ENCODE measurements around the gene PLXDC2.

The PLXDC2 gene

DNA sequence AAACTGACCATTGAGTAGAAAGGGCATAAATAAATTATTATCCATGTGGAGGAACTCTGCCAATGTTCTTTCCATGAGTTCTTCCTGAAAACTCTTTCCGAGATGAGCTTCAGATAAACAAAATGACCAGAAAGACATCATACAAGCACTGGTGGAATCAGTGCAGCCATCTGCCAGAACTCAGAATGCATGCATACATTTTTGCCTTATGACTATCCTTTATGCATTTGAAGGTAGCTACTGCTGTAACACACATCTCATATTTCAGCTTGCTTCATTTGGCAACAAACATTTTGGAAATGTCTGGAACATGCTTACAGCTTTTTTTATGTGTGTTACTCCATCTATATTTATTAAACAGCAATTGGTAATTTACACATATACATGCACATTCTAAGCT lies 448.9 kb downstream of the PLXDC2 start:
- H3K4me3 ChIP-seq (ENCODE audit: control insufficient read depth in 1 of 7, extremely low read depth in 1 of 7, insufficient read depth in 4 of 7, low read depth in 2 of 7, low read length in 6 of 7), result no peak overlapping the region
- H3K36me3 ChIP-seq (ENCODE audit: control insufficient read depth in 4 of 4, insufficient read depth in 4 of 4, low read length in 3 of 4), result peaks cover 0 to 10% (median 4%) of the 10 kb centered on the region in 4 experiments
- H3K9me3 ChIP-seq (ENCODE audit: control extremely low read depth in 1 of 5, control insufficient read depth in 4 of 5, insufficient read depth in 2 of 5, low read depth in 1 of 5, low read length in 4 of 5), result peaks cover 0 to 10% (median 0%) of the 10 kb centered on the region in 5 experiments
- H3K27me3 ChIP-seq (replicated peaks in 2 of 5; ENCODE audit: control insufficient read depth in 4 of 5, insufficient read depth in 5 of 5, low read length in 4 of 5), result no peaks in the 10 kb centered on the region
- H3K4me1 ChIP-seq (ENCODE audit: control extremely low read depth in 1 of 4, control insufficient read depth in 4 of 4, insufficient read depth in 4 of 4, low read length in 3 of 4), result no peaks in the 10 kb centered on the region
- H3K27ac ChIP-seq (ENCODE audit: insufficient read depth in 1 of 2, low read depth in 1 of 2, low read length in 2 of 2, poor library complexity in 1 of 2, severe bottlenecking in 2 of 2), result no peak overlapping the region
- DNase-seq, result no peak
- ChIA-PET CTCF (interaction anchor here (0.6 kb wide), 1 partner anchor 107 kb away, joined by 3 read pairs; no protein-coding TSS in a partner anchor), POLR2A (no interaction called here)
- 100% methylated on average over 1 of the region's 1 CpG for WGBS (ENCODE audit: insufficient coverage)

- Histone ChIP-seq H3K4me1 (ENCODE audit: control extremely low read depth in 1 of 4, control insufficient read depth in 4 of 4, insufficient read depth in 4 of 4, low read length in 3 of 4) (no peaks in the 10 kb centered on the region), H3K27ac (ENCODE audit: insufficient read depth in 1 of 2, low read depth in 1 of 2, low read length in 2 of 2, poor library complexity in 1 of 2, severe bottlenecking in 2 of 2) (no peak overlapping the region), H3K27me3 (replicated peaks in 2 of 5; ENCODE audit: control insufficient read depth in 4 of 5, insufficient read depth in 5 of 5, low read length in 4 of 5) (no peaks in the 10 kb centered on the region), H3K4me3 (ENCODE audit: control insufficient read depth in 1 of 7, extremely low read depth in 1 of 7, insufficient read depth in 4 of 7, low read depth in 2 of 7, low read length in 6 of 7) (no peak overlapping the region), H3K9me3 (ENCODE audit: control extremely low read depth in 1 of 5, control insufficient read depth in 4 of 5, insufficient read depth in 2 of 5, low read depth in 1 of 5, low read length in 4 of 5) (peaks cover 0 to 3% (median 0%) of the 10 kb centered on the region in 5 experiments), H3K36me3 (ENCODE audit: control insufficient read depth in 4 of 4, insufficient read depth in 4 of 4, low read length in 3 of 4) (peaks cover 0 to 2% (median under 1%) of the 10 kb centered on the region in 4 experiments)
- no peak for DNase-seq
- POLR2A ChIA-PET, result interaction anchor here (0.6 kb wide), 1 partner anchor 38 kb away, joined by 3 read pairs; no protein-coding TSS in a partner anchor
- CTCF ChIA-PET, result interaction anchor here (0.6 kb wide), 1 partner anchor 32 kb away, joined by 3 read pairs; no protein-coding TSS in a partner anchor
These were observed 451.5 kb downstream of the PLXDC2 start for GRCh38 chr10:20267734-20268133.

DNA sequence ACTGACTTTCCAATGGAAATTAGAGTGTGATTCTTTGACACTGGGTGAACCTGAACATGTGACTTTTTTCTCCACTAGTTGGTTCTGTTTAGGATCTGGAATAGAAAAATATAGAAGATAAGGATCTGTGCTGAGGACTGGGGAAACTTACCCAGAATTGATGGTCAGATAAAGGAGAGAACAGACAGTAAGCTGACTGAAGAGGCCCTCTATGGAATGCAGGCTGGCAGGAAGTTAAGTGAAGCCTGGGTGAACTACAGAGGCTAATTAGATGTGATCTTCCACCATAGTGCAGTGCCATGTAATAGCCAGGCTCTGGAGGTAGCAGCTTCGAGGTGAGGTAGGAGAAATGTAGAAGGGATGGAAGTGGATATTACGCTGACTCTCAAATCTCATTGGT lies 455.3 kb downstream of the PLXDC2 start:
- CTCF ChIA-PET, result no interaction called here
- H3K36me3 ChIP-seq (ENCODE audit: control insufficient read depth in 4 of 4, insufficient read depth in 4 of 4, low read length in 3 of 4), result peaks cover 0 to 2% (median 0%) of the 10 kb centered on the region in 4 experiments
- H3K9me3 ChIP-seq (ENCODE audit: control extremely low read depth in 1 of 5, control insufficient read depth in 4 of 5, insufficient read depth in 2 of 5, low read depth in 1 of 5, low read length in 4 of 5), result no peaks in the 10 kb centered on the region
- no CpG with 5 or more reads among the region's 2 CpGs for WGBS (ENCODE audit: insufficient coverage)
- POLR2A ChIA-PET, result interaction anchor here (0.5 kb wide), 1 partner anchor 277 kb away, joined by 3 read pairs; no protein-coding TSS in a partner anchor
- H3K4me3 ChIP-seq (ENCODE audit: control insufficient read depth in 1 of 7, extremely low read depth in 1 of 7, insufficient read depth in 4 of 7, low read depth in 2 of 7, low read length in 6 of 7), result no peak overlapping the region
- H3K4me1 ChIP-seq (ENCODE audit: control extremely low read depth in 1 of 4, control insufficient read depth in 4 of 4, insufficient read depth in 4 of 4, low read length in 3 of 4), result no peaks in the 10 kb centered on the region
- no peak overlapping the region for H3K27ac ChIP-seq (ENCODE audit: insufficient read depth in 1 of 2, low read depth in 1 of 2, low read length in 2 of 2, poor library complexity in 1 of 2, severe bottlenecking in 2 of 2)
- H3K27me3 ChIP-seq (replicated peaks in 2 of 5; ENCODE audit: control insufficient read depth in 4 of 5, insufficient read depth in 5 of 5, low read length in 4 of 5), result no peaks in the 10 kb centered on the region
- DNase-seq, result no peak

DNA sequence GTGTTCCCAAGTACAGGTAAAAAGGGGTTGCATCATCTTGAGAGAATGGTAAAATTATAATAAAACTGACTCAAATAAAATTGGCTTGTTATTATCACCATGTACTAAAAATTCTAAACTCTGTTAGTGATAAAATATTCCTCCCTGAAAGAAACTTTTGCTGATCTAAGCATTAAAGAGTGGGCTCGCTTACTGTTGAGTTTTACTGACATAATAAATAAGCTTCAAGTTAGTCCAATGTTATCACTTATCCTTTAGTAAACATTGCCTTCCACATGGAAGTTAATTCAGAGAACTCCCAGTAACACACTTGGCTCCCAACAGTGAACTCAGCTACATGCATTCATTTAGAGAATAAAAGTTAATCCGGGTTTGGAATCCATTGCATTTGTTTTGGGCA lies 456.4 kb downstream of the PLXDC2 start:
- POLR2A ChIA-PET, result no interaction called here
- Histone ChIP-seq H3K9me3 (ENCODE audit: control extremely low read depth in 1 of 5, control insufficient read depth in 4 of 5, insufficient read depth in 2 of 5, low read depth in 1 of 5, low read length in 4 of 5) (no peaks in the 10 kb centered on the region), H3K27me3 (replicated peaks in 2 of 5; ENCODE audit: control insufficient read depth in 4 of 5, insufficient read depth in 5 of 5, low read length in 4 of 5) (no peaks in the 10 kb centered on the region), H3K4me1 (ENCODE audit: control extremely low read depth in 1 of 4, control insufficient read depth in 4 of 4, insufficient read depth in 4 of 4, low read length in 3 of 4) (no peaks in the 10 kb centered on the region), H3K36me3 (ENCODE audit: control insufficient read depth in 4 of 4, insufficient read depth in 4 of 4, low read length in 3 of 4) (peaks cover 0 to 2% (median 0%) of the 10 kb centered on the region in 4 experiments), H3K4me3 (ENCODE audit: control insufficient read depth in 1 of 7, extremely low read depth in 1 of 7, insufficient read depth in 4 of 7, low read depth in 2 of 7, low read length in 6 of 7) (no peak overlapping the region), H3K27ac (ENCODE audit: insufficient read depth in 1 of 2, low read depth in 1 of 2, low read length in 2 of 2, poor library complexity in 1 of 2, severe bottlenecking in 2 of 2) (no peak overlapping the region)
- CTCF ChIA-PET, result no interaction called here
- DNase-seq, result no peak
- 100% methylated on average over 1 of the region's 2 CpGs for WGBS (ENCODE audit: insufficient coverage)

DNA sequence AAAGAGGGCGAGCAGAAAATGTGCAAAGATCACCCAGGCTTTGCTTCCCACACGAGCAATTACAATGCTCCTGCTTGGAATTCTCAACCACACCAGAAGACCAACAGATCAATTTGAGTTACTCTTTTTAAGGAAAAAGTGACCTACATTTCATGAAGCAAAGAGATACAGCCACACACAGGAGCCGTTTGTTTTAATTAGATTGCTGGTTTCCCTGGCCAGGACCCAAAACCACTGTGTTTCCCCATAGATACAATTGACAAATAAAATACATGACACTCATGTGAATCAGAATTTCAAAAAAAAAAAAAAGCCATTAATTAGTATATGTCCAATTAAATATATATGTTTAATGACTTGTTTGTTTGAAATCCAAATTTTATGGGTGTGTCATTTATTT lies 458.3 kb downstream of the PLXDC2 start:
- Histone ChIP-seq H3K36me3 (ENCODE audit: control insufficient read depth in 4 of 4, insufficient read depth in 4 of 4, low read length in 3 of 4) (peaks cover 0 to 2% (median 0%) of the 10 kb centered on the region in 4 experiments), H3K4me1 (ENCODE audit: control extremely low read depth in 1 of 4, control insufficient read depth in 4 of 4, insufficient read depth in 4 of 4, low read length in 3 of 4) (no peaks in the 10 kb centered on the region), H3K4me3 (ENCODE audit: control insufficient read depth in 1 of 7, extremely low read depth in 1 of 7, insufficient read depth in 4 of 7, low read depth in 2 of 7, low read length in 6 of 7) (no peak overlapping the region), H3K27ac (ENCODE audit: insufficient read depth in 1 of 2, low read depth in 1 of 2, low read length in 2 of 2, poor library complexity in 1 of 2, severe bottlenecking in 2 of 2) (no peak overlapping the region), H3K9me3 (ENCODE audit: control extremely low read depth in 1 of 5, control insufficient read depth in 4 of 5, insufficient read depth in 2 of 5, low read depth in 1 of 5, low read length in 4 of 5) (no peaks in the 10 kb centered on the region), H3K27me3 (replicated peaks in 2 of 5; ENCODE audit: control insufficient read depth in 4 of 5, insufficient read depth in 5 of 5, low read length in 4 of 5) (no peaks in the 10 kb centered on the region)
- 60% methylated on average over 1 of the region's 3 CpGs for WGBS (ENCODE audit: insufficient coverage)
- POLR2A ChIA-PET, result no interaction called here
- DNase-seq, result peak in 2 of 3 donors; percentile 18 to 39
- CTCF ChIA-PET, result no interaction called here

DNA sequence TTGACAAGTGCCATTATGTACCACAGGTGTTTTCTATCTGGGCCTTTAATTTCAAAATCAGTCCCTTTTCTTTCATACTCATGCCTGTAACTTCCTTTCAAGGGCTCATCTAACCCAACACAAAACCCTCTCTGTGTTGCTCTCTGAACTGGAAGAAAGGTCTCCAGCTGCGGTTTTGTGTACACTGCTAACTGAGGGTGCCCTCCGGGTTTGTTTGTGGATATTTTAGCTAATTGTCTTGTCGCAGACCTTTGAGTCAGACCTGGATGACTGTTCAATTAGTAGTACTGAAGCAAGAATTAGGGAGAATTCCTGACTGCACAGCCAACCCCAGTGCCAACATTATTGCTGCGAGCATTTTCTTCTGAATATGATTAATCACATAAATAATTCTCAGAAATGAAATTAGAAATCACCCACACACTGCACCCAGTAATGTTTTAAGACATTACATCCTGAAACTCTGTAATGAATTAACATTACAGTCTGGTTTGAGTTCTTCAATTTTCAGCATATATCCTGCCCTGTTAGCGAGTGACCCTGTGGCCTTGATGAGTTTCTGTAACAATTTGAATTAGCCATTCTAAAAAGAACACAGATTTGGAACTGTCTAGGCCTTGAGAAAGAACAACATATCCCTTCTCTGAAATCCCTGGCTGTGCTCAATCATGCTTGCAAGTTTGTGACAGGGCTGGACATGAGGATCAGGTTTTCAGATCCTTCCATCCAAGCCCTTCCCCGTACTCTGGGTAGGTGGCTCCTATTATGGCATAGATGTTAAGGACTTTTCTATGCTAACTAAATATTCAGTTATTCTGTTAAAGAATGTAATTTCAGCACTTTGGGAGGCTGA lies 460.1 kb downstream of the PLXDC2 start:
- 95% methylated on average over 3 of the region's 6 CpGs for WGBS (ENCODE audit: insufficient coverage)
- CTCF ChIA-PET, result no interaction called here
- Histone ChIP-seq H3K4me3 (ENCODE audit: control insufficient read depth in 1 of 7, extremely low read depth in 1 of 7, insufficient read depth in 4 of 7, low read depth in 2 of 7, low read length in 6 of 7) (no peak overlapping the region), H3K4me1 (ENCODE audit: control extremely low read depth in 1 of 4, control insufficient read depth in 4 of 4, insufficient read depth in 4 of 4, low read length in 3 of 4) (no peaks in the 10 kb centered on the region), H3K27ac (ENCODE audit: insufficient read depth in 1 of 2, low read depth in 1 of 2, low read length in 2 of 2, poor library complexity in 1 of 2, severe bottlenecking in 2 of 2) (no peak overlapping the region), H3K9me3 (ENCODE audit: control extremely low read depth in 1 of 5, control insufficient read depth in 4 of 5, insufficient read depth in 2 of 5, low read depth in 1 of 5, low read length in 4 of 5) (no peaks in the 10 kb centered on the region), H3K27me3 (replicated peaks in 2 of 5; ENCODE audit: control insufficient read depth in 4 of 5, insufficient read depth in 5 of 5, low read length in 4 of 5) (no peaks in the 10 kb centered on the region), H3K36me3 (ENCODE audit: control insufficient read depth in 4 of 4, insufficient read depth in 4 of 4, low read length in 3 of 4) (peaks cover 0 to 12% (median 5%) of the 10 kb centered on the region in 4 experiments)
- DNase-seq, result no peak
- POLR2A ChIA-PET, result no interaction called here

DNA sequence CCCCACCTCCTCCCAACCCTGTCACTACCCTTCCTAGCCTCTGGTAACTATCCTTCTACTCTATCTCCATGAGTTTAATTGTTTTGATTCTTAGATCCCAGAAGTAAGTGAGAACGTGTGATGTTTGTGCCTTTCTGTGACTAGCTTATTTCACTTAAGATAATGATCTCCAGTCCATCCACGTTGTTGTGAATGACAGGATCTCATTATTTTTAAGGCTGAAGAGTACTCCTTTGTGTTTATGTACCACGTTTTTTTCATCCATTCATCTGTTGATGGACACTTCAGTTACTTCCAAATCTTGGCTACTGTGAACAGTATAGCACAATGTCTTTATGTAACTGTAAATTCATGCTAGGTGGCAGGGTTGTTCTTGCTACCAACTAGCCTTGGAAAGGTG lies 461.6 kb downstream of the PLXDC2 start:
- no peak for DNase-seq
- H3K9me3 ChIP-seq (ENCODE audit: control extremely low read depth in 1 of 5, control insufficient read depth in 4 of 5, insufficient read depth in 2 of 5, low read depth in 1 of 5, low read length in 4 of 5), result no peaks in the 10 kb centered on the region
- H3K27me3 ChIP-seq (replicated peaks in 2 of 5; ENCODE audit: control insufficient read depth in 4 of 5, insufficient read depth in 5 of 5, low read length in 4 of 5), result no peaks in the 10 kb centered on the region
- POLR2A ChIA-PET, result no interaction called here
- no peaks in the 10 kb centered on the region for H3K4me1 ChIP-seq (ENCODE audit: control extremely low read depth in 1 of 4, control insufficient read depth in 4 of 4, insufficient read depth in 4 of 4, low read length in 3 of 4)
- no peak overlapping the region for H3K4me3 ChIP-seq (ENCODE audit: control insufficient read depth in 1 of 7, extremely low read depth in 1 of 7, insufficient read depth in 4 of 7, low read depth in 2 of 7, low read length in 6 of 7)
- 100% methylated on average over 1 of the region's 3 CpGs for WGBS (ENCODE audit: insufficient coverage)
- CTCF ChIA-PET, result interaction anchor here (1.9 kb wide), 1 partner anchor 10 kb away, joined by 4 read pairs; no protein-coding TSS in a partner anchor
- no peak overlapping the region for H3K27ac ChIP-seq (ENCODE audit: insufficient read depth in 1 of 2, low read depth in 1 of 2, low read length in 2 of 2, poor library complexity in 1 of 2, severe bottlenecking in 2 of 2)
- peaks cover 0 to 12% (median 6%) of the 10 kb centered on the region in 4 experiments for H3K36me3 ChIP-seq (ENCODE audit: control insufficient read depth in 4 of 4, insufficient read depth in 4 of 4, low read length in 3 of 4)

Data from common myeloid progenitor, CD34-positive (primary cell).